ENCODE measurements around the gene TXK.
A peak's percentile ranks its signal among the peaks of the same experiment; 100 is the strongest.

Gene TXK

DNA sequence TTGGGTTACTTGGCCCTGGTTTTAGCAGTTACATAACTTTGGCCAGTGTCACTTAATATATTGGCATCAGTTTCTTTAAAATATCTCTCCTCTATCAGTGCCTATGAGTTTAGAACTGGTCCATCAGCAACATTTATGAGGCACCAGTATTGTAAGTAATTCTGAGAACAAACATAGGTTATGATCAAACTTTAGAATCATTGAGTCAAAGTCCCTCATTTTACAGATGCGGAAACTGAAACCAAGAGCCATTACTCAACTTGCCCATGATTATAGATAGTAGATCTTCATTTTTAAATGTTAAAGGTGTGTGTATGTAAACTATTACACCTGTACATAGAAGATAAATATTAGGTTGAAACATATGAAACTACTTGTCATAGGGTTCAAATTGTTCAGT, 113.0 kb downstream of the TXK start:
- no peak for DNase-seq (ENCODE audit: low read depth in 2 of 2)

DNA sequence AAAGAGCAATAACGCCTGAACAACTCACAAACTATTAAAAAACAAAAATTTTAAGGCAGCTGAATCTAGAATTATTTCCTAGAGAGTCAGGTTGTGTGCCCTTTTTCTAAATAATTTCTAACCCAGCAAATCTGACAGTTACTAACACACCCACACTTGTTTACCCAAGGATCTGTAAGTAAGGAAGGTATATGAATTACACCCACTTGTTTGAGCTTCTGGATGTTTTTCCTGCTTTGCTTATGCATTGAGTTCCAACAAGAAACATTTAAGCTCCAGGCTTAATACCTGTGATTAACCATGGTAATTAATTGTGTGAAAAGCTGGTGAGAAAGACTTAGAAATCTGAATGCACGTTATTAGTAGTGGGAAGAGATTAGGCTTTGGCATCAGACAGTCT, 115.9 kb downstream of the TXK start:
- DNase-seq (ENCODE audit: low read depth in 2 of 2): no peak

GRCh38 chr4:48017108-48017571, 116.9 kb downstream of the TXK start:
- peak; percentile 41 to 62 for DNase-seq (ENCODE audit: low read depth in 2 of 2)

Data from stimulated activated CD4-positive, alpha-beta T cell treated with anti-CD3 and anti-CD28 coated beads, Interleukin-15, amount 100 ng/mL, for 48 hours (primary cell).